HG03565 (cell line): ENCODE data around the gene OGT.
"Not testable (repeated sequence)": the region's sequence is repeated elsewhere in the genome, so short reads cannot be mapped to it uniquely, and the experiment has no call there.

Experiments
- ATAC-seq: cut with Tn5 transposase; IDR thresholded peaks from one replicate; pipeline ENCODE4 v1.9.1; 2021; ENCODE audit warnings: mild to moderate bottlenecking, moderate library complexity; ENCODE audit not compliant: unreplicated experiment

OGT gene

DNA sequence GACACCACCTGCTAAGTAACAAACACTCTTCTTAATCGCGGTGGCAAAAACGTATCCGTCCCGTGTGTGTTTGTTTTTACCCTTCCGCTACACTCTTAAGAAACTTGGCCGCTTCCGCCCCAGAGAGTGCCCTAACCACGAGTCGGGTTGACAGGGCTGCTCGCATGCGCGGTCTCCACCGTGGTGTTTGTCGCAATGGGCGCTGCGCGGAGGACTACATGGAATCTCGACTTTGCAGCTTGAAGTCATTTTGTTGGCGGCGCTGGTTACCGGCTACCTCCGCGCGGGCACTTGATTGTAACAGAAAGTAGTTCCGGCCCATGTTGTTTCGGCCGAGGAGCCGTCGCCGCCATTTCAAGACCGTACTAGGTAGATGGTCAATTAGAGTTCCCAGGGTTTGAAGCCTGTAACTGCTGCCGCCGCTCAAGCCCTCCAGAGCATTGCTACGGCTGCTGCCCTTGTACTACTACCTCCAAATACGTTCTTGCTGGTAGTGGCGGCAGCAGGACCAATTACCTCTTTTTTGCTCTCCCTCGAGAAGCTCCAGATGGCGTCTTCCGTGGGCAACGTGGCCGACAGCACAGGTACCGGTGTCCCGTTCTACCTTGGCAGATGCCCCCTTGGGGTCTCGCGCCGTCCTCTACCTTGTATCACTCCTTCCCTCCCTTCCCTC is at the start of gene OGT:
OGT (plus strand) TSS at position 352 of the 673 bp plus-strand sequence; CDS start at position 548, 196 bp downstream.
- ATAC-seq: peak; percentile 67

GRCh38 chrX:71487814-71488213 is 45.1 kb upstream of the OGT start:
- ATAC-seq: no peak

DNA sequence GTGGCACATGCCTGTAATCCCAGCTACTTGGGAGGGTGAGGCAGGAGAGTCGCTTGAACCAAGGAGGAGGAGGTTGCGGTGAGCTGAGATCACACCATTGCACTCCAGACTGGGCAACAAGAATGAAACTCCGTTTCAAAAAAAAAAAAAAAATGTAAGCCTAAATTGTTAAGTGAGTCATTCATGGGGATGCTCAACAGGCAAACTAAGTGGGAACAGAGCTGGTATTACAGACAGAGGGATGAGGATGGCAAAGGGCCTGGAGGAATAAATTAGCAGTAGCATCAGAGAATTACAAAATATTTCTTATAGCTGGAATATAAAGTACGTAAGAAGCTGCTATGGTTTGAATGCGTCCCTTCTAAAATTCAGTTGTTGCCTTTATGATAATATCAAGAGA is 43.4 kb upstream of the OGT start:
- ATAC-seq: no peak

DNA sequence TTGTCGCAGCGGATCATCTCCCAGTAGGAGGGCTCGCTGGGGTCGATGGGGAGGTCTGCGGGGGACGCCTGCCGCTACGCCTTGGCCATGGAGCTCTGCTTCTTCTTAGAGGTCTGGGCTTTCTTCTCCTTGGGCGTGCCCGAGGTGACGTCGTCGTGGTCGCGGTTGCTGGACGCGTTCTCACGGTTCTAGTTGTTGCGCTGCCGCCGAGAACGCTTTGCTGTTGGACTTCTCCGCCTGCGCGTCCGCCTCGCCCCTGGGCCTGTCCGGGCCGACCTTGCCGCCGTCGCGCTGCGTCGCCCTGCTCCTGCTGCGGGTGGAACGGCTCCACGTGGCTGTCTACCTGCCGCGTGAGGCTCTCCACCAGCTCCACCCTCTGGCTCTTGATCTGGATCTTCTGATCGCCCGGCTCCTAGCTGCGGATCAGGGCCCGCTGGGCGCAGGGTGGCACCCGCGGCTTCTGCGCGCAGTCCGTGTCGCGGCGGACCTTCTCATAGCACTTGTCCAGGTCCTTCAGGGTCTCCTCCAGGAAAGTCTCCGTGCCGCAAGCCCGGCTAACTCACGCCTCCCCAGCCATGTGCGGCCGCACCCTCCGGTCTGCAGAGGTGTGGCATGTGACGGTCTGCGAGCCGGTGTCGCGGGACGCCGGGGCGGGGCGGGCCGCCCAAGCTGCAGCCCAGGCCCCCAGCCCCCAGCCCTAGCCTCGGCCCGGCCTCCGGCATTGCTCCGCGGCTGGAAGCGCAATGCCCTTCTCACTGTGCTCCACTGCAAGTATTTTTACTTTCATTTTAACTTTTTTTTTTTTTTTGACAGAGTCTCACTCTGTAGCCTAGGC is 40.5 kb upstream of the OGT start:
- no peak for ATAC-seq

DNA sequence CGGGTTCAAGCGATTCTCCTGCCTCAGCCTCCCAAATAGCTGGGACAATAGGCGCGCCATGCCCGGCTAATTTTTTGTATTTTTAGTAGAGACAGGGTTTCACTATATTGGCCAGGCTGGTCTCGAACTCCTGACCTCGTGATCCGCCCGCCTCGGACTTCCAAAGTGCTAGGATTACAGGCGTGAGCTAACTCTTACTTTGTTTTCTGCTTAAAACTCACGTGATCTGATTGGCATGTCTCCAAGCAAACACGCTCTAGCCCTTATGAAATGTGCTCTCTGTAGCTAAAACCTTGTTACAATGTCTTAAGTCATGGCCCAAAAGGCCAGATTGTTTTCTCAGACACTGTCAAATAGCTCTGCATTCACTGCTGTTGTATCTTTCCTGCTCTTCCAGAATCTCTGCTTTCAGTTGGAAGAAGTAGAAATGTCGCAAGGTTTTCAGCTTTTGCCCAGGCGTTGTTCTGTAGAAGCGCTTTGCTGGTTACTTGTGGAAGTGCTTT is 39.7 kb upstream of the OGT start:
- ATAC-seq: no peak

DNA sequence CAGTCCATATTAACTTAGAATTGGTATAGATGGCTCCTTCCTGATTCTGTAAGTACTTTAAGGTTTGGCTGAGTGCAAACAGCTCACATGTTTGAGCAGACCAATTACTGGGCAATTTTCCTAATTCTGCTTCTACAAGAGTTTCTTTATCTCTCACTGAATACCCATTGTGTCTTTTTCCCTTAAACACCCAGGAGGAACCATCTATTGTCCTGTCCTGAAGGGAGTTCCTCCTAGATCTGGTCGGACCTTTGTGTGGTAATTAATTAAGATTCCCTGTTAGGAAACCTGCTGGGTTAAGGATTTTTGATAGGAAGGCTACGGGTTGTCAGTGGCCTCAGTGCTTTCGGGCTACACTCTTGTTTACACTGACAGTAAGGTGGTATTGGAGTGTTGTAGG is 36.9 kb upstream of the OGT start:
- not testable (repeated sequence) for ATAC-seq

DNA sequence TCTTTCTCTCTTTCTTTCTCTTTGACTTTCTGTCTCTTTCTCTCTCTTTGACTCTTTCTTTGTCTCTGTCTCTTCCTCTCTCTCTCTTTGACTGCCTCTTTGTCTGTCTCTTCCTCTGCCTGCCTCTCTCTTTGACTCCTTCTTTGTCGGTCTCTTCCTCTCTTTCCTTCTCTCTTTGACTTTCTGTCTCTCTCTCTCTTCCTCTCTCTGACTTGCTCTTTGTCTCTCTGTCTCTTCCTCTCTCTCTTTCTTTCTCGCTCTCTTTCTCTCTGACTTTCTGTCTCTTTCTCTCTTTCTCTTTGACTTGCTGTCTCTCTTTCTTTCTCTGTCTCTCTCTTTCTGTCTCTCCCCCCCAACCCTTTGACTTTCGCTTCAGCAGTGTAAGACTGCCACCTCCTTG is 36.4 kb upstream of the OGT start:
- ATAC-seq: no peak

GRCh38 chrX:71502080-71502479 is 30.8 kb upstream of the OGT start:
- not testable (repeated sequence) for ATAC-seq

GRCh38 chrX:71504346-71504745 is 28.6 kb upstream of the OGT start:
- ATAC-seq: no peak

DNA sequence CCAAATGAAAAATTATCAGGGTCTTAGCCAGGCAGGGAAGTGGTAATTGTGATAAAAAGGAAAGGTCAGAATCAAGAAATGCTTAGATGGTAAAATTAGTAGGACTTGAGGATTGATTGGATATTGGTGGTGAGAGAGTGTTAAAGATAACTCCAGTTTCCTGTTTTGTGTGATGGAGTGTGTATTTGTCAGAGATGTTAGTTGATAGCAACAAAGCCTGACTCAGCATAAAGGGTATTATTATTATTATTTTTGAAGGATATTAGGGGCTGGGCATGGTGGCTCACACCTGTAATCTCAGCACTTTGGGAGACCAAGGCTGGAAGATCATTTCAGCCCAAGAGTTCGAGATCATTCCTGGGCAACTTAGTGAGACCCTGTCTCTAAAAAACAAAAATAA is 23.6 kb upstream of the OGT start:
- ATAC-seq: no peak

DNA sequence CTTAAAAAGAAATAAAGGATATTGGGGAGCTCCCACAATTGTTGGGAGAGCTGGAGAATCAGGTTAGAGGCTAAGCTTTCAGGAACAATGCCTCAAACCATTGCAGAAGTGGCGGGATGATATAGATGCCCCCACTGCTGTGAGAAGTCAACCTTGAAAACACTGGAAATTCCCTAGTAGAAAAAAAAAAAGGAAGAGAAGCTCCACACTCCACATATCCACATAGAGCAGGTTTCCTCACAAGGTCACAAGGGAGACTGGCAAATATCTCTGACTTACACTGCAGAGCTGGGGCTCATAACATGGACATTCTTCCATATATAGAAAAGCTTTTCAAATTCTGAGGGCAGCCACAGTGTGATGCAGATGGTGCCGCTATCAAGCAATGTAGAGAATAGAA is 22.7 kb upstream of the OGT start:
- ATAC-seq: no peak

DNA sequence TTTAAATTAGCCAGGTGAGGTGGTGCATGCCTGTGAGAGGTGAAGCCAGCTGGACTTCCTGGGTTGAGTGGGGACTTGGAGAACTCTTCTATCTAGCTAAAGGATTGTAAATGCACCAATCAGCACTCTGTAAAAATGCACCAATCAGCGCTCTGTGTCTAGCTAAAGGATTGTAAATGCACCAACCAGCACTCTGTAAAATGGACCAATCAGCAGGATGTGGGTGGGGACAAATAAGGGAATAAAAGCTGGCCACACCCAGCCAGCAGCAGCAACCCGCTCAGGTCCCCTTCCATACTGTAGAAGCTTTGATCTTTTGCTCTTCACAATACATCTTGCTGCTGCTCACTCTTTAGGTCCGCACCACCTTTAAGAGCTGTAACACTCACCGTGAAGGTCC is 19.2 kb upstream of the OGT start:
- ATAC-seq: not testable (repeated sequence)

DNA sequence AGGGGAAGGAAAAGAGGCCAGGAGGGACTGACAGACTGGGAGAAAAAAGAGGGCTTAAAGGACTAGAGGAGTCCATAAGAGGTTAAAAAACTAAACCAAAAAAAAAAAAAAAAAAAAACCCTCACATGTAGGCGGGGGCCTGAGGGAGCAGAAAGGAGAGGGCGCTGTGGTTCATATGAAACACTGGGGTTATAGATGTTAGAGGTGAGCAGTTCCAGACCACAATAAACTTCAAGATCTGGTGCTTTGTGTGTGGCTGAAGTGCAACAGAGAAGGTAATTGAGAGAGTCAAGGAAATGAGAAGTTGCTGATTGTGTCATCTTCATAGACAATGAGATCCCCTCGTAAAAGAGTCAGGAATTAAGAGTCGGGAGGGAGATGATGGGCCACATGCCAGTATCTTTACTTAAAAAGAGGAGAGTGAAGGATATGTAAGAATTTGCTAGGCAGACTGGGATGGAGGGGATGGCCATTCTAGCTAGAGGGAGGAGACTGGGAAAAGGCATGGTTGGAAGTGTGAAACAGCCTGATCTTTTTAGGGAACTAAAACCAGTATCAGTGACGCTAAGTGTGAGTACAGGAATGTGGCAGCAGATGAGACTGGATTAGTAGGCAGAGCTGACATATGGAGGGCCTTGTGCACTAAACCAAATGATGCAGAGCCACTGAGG is 18.4 kb upstream of the OGT start:
- ATAC-seq: peak; percentile 67

DNA sequence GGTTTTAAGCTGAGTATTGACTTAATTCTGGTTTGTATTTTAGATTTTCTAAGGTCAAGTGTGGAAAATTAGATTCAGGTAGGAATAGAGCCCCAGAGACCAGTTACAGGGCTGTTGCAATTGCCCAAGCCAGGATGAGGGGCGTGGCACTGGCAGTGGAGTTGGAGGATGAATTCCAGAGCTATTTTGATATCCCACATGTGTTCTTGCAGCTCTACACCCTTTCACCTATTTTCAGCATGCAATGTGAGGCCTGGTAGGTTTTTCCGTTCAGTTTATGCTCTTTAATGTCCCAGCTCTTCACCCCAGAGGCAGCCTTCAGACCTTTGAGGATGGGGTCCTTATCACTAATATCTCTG is 17.9 kb upstream of the OGT start:
- ATAC-seq: no peak

DNA sequence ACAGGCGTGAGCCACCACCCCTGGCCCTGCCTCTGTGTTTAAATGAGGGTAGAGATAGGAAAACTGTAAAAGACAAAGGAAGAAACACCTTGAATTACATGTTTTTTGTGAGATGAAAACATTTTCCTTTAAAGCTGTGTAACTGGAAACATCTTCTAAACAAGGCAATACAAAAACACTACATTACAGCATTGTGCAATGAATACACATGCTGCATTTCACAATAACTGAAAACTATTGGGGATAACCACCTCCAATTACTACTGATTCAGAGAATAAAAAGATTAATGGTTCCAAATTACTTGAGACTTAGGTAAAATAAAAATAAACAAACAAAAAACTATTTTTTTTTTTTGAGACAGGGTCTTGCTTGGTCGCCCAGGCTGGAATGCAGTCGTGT is 7.6 kb upstream of the OGT start:
- no peak for ATAC-seq

GRCh38 chrX:71532078-71532752 is 689 bp upstream of the OGT start:
- peak; percentile 13 for ATAC-seq

DNA sequence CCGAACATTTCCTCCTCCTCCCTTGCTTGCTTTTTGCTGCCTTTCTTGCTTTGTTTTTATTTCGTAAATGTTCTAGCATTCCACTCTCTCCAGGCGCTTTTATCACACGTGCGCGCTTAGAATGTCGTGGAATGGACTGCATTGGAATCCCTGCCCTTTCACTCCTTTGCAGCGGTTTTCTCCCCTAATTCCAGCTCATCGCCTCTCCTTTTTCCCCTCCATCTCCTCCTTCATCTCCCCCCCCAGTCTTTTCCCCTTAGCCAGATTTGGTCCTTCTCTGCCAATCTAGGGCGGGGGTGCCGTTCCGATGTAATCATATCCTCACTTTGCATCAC is 579 bp downstream of the OGT start:
- ATAC-seq: no peak

DNA sequence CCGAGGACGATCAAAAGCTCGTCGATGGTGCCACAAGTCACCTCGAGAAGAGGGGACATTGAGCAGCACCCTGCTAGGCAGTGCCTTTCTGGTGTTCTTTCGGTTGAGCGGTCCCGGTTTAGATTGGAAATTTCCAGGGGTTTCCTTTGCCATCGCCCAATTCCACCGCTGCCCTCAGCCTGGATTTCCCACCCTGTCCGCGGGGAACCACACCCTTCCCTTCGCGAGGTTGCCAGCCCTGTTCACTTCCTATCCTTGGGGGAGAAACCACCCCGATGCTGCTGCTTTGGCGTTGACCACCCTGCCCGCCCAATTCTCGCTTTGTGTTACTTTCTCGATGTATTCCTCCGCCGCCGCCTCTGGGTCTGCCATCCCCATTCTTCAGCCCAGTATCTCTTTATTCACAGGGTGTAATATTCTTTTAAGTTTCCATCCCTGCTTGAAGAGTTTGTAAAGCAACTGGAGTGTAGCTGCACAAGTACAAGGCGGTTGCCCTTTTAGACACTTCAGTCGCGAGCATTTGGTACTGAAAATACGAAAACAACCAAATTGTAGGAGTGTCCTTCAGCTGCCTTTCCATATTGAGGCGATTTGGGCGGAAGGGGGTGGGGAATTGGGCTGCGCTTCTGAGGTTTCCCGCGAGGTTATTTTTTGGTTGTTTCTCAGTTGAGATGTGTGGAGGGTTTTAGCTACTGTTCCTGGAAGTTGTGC is 1.1 kb downstream of the OGT start:
- ATAC-seq: no peak

DNA sequence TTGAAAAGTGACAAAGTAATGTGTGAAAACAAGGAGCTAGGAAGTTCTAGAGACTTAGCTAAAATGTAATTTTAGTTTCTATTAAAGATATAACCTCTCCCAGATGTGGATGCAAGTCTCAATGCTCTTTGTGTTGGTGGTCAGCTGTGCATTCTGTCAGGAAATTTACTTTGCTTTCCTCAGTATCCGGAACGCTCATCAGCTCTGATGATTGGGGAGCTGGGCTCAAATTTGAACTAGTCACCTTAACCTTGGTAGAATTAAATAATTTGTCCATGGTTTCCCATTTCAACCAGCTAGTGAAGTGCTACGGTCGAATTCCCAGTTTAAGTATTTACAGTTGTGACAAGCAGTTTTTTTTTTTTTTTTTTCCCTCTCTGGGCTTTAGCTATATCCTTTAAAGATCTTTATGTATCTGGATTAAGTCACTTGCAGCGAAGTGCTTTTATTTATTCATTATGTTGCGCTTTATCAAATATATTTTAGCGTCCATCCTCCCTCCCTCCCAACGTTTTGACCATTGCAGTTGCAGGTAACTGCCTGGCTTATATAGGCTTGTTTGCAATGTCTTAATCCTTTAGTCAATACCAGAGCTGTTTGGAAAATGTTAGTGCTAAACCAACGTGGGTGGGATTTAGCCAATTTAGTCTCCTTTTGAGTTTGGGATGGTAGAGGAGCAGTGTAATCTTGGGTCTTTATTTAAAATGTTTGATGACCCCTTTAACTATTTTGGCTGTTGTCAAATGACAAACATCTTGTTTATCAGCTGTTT is 2.1 kb downstream of the OGT start:
- ATAC-seq: no peak

DNA sequence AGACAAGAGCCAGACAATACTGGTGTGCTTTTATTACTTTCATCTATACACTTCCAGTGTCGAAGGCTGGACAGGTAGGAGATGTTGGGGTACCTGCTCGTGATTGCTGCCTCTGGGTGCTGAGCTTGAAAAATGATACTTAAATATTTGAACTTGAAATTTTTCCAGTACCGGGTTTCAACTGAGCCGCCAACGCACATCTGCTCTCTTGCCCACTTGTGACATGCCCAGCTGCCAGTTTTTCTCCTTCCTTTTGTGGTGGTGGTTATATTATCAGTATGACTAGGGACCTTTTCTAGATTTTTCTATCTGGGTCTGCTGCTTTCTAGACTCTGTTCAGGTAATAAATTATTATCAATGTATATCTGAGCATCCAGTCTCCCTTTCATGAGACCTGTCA is 3.4 kb downstream of the OGT start:
- ATAC-seq: no peak
